Measurements from ENCODE around the gene ADGRG1.

The ADGRG1 gene

GRCh38 chr16:57635266-57636097 lies 7.1 kb downstream of the ADGRG1 start:
- no peak for DNase-seq (ENCODE audit: low read depth)

- no peak for DNase-seq (ENCODE audit: low read depth)
Observed at GRCh38 chr16:57636184-57636583, 7.8 kb downstream of the ADGRG1 start.

- no peak for DNase-seq (ENCODE audit: low read depth)
Observed at GRCh38 chr16:57637020-57637419, 8.6 kb downstream of the ADGRG1 start.

- no peak for DNase-seq (ENCODE audit: low read depth)
Observed at GRCh38 chr16:57637424-57637823, 9.0 kb downstream of the ADGRG1 start.

GRCh38 chr16:57637965-57638364 lies 9.5 kb downstream of the ADGRG1 start:
- DNase-seq (ENCODE audit: low read depth), result no peak

GRCh38 chr16:57638381-57638780 lies 10.0 kb downstream of the ADGRG1 start:
- DNase-seq (ENCODE audit: low read depth), result no peak

GRCh38 chr16:57639172-57639887 lies 10.9 kb downstream of the ADGRG1 start:
- DNase-seq (ENCODE audit: low read depth), result no peak

- DNase-seq (ENCODE audit: low read depth), result no peak
Observed at GRCh38 chr16:57640185-57640584, 11.8 kb downstream of the ADGRG1 start.

- no peak for DNase-seq (ENCODE audit: low read depth)
Observed at GRCh38 chr16:57640612-57641011, 12.2 kb downstream of the ADGRG1 start.

GRCh38 chr16:57642160-57643135 lies 14.0 kb downstream of the ADGRG1 start:
- DNase-seq (ENCODE audit: low read depth), result no peak

GRCh38 chr16:57643147-57643874 lies 14.9 kb downstream of the ADGRG1 start:
- no peak for DNase-seq (ENCODE audit: low read depth)

- no peak for DNase-seq (ENCODE audit: low read depth)
Observed at GRCh38 chr16:57643910-57644309, 15.5 kb downstream of the ADGRG1 start.

- DNase-seq (ENCODE audit: low read depth), result no peak
Observed at GRCh38 chr16:57644383-57645014, 16.1 kb downstream of the ADGRG1 start.

- DNase-seq (ENCODE audit: low read depth), result no peak
Observed at GRCh38 chr16:57645169-57645568, 16.7 kb downstream of the ADGRG1 start.

GRCh38 chr16:57645691-57646387 lies 17.4 kb downstream of the ADGRG1 start:
- no peak for DNase-seq (ENCODE audit: low read depth)

- no peak for DNase-seq (ENCODE audit: low read depth)
Observed at GRCh38 chr16:57646388-57647039, 18.1 kb downstream of the ADGRG1 start.

- no peak for DNase-seq (ENCODE audit: low read depth)
Observed at GRCh38 chr16:57647136-57647875, 18.9 kb downstream of the ADGRG1 start.

- DNase-seq (ENCODE audit: low read depth), result no peak
Observed at GRCh38 chr16:57648125-57648524, 19.7 kb downstream of the ADGRG1 start.

Measured in HS-27A (cell line).